GM18508 (cell line): ENCODE results near the gene SUPV3L1.

Source experiments
- ATAC-seq: cut with Tn5 transposase; IDR thresholded peaks from one replicate; pipeline ENCODE4 v1.9.1; 2021; ENCODE audit warnings: moderate number of reproducible peaks; ENCODE audit not compliant: insufficient read depth, unreplicated experiment

Gene SUPV3L1

GRCh38 chr10:69201045-69201444 is 21.0 kb downstream of the SUPV3L1 start:
- no peak for ATAC-seq

GRCh38 chr10:69202332-69202731 is 22.3 kb downstream of the SUPV3L1 start:
- ATAC-seq = no peak

GRCh38 chr10:69208761-69209160 is 28.7 kb downstream of the SUPV3L1 start:
- no peak for ATAC-seq

GRCh38 chr10:69209787-69210484 is 29.9 kb downstream of the SUPV3L1 start:
- ATAC-seq = no peak

- ATAC-seq = no peak
Observed at GRCh38 chr10:69211104-69211503, 31.1 kb downstream of the SUPV3L1 start.

GRCh38 chr10:69211524-69211923 is 31.5 kb downstream of the SUPV3L1 start:
- ATAC-seq = no peak

- no peak for ATAC-seq
Observed at GRCh38 chr10:69213591-69214311, 33.7 kb downstream of the SUPV3L1 start.

- no peak for ATAC-seq
Observed at GRCh38 chr10:69214666-69215131, 34.7 kb downstream of the SUPV3L1 start.

- no peak for ATAC-seq
Observed at GRCh38 chr10:69215405-69216171, 35.6 kb downstream of the SUPV3L1 start.

- ATAC-seq = no peak
Observed at GRCh38 chr10:69216577-69217118, 36.6 kb downstream of the SUPV3L1 start.

GRCh38 chr10:69217119-69217754 is 37.2 kb downstream of the SUPV3L1 start:
- no peak for ATAC-seq

- no peak for ATAC-seq
Observed at GRCh38 chr10:69218831-69219230, 38.8 kb downstream of the SUPV3L1 start.

GRCh38 chr10:69220041-69220451 is 40.0 kb downstream of the SUPV3L1 start, which contains the start of gene HKDC1:
TSS of gene HKDC1 (plus strand) at chr10:69220332. CDS start at chr10:69220436, 104 bp downstream.
- no peak for ATAC-seq

GRCh38 chr10:69220507-69220906 is 40.5 kb downstream of the SUPV3L1 start:
- no peak for ATAC-seq

- peak; percentile 82 for ATAC-seq
Observed at GRCh38 chr10:69222157-69223027, 42.4 kb downstream of the SUPV3L1 start.

GRCh38 chr10:69223028-69223342 is 43.0 kb downstream of the SUPV3L1 start:
- ATAC-seq = peak; percentile 11

GRCh38 chr10:69224862-69225657 is 45.0 kb downstream of the SUPV3L1 start:
- no peak for ATAC-seq

- ATAC-seq = no peak
Observed at GRCh38 chr10:69225681-69226080, 45.6 kb downstream of the SUPV3L1 start.
